Mucosa of stomach (tissue), 1 donor: ENCODE measurements around the gene MEOX2.

ENCODE experiments used
- H3K27me3 ChIP-seq: one replicate; pipeline ENCODE4 v1.7.0; 2013; ENCODE audit warnings: mild to moderate bottlenecking, low read length; ENCODE audit not compliant: control insufficient read depth, insufficient read depth
- H3K36me3 ChIP-seq: one replicate; pipeline ENCODE4 v1.7.0; 2013; ENCODE audit warnings: low read length; ENCODE audit not compliant: control insufficient read depth, insufficient read depth
- H3K4me1 ChIP-seq: one replicate; pipeline ENCODE4 v1.7.0; 2013; ENCODE audit warnings: mild to moderate bottlenecking, low read length; ENCODE audit not compliant: control insufficient read depth, insufficient read depth
- H3K4me3 ChIP-seq: one replicate; pipeline ENCODE4 v1.7.0; 2013; ENCODE audit warnings: low read length
- H3K9ac ChIP-seq: one replicate; pipeline ENCODE4 v1.7.0; 2013; ENCODE audit warnings: mild to moderate bottlenecking, low read length, moderate library complexity
- H3K9me3 ChIP-seq: one replicate; pipeline ENCODE4 v1.7.0; 2013; ENCODE audit warnings: mild to moderate bottlenecking, low read length, moderate library complexity; ENCODE audit not compliant: control insufficient read depth
- donor health status: Pancreatic carcinoma.

MEOX2 gene

DNA sequence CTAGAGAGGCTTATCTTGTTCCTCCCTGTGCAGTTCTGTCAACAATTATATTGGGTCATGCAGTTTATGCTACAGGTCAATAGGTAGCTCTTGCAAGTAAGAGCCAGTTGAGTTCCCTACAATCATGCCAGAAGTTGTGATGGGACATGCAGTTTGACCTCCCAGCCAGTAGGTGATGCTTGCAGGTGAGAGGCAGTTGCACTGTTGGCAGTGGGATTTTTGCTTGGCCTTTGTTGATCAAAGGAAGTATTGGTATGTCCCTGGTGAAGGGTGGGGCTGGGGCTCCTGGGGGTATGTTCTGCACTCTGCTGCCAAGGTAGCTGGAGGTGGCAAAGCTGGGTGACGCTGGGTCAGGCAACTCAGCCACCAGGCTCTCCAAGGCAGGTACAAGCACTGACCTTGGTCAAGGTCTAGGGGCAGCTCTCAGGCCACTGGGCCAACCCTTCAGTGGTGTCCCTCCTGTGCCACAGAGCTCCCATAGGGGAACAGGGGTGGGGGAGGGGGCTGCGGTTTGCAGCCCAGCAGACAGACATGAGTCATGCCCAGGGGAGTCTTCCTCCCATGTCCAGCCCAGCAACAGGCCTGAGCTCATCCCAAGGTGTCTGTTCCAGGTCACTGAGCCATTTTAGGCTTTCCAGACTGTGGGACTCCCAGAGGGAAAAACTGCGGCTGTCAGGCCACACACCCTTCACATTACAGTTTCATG, 43.3 kb downstream of the MEOX2 start:
- H3K27me3 ChIP-seq = no peaks in the 10 kb centered on the region
- H3K9ac ChIP-seq = no peak overlapping the region
- H3K9me3 ChIP-seq = no peaks in the 10 kb centered on the region
- H3K4me1 ChIP-seq = no peaks in the 10 kb centered on the region
- H3K4me3 ChIP-seq = no peak overlapping the region
- H3K36me3 ChIP-seq = no peaks in the 10 kb centered on the region

GRCh38 chr7:15628876-15629275, 57.6 kb downstream of the MEOX2 start:
- Histone ChIP-seq H3K27me3 (no peaks in the 10 kb centered on the region), H3K4me1 (no peaks in the 10 kb centered on the region), H3K9ac (no peak overlapping the region), H3K36me3 (no peaks in the 10 kb centered on the region), H3K9me3 (no peaks in the 10 kb centered on the region), H3K4me3 (no peak overlapping the region)

GRCh38 chr7:15626041-15626440, 60.4 kb downstream of the MEOX2 start:
- H3K27me3 ChIP-seq = no peaks in the 10 kb centered on the region
- no peaks in the 10 kb centered on the region for H3K36me3 ChIP-seq
- H3K9ac ChIP-seq = no peak overlapping the region
- no peaks in the 10 kb centered on the region for H3K9me3 ChIP-seq
- no peak overlapping the region for H3K4me3 ChIP-seq
- no peaks in the 10 kb centered on the region for H3K4me1 ChIP-seq

- no peaks in the 10 kb centered on the region for H3K4me1 ChIP-seq
- H3K27me3 ChIP-seq = no peaks in the 10 kb centered on the region
- H3K9me3 ChIP-seq = no peaks in the 10 kb centered on the region
- no peak overlapping the region for H3K9ac ChIP-seq
- H3K36me3 ChIP-seq = no peaks in the 10 kb centered on the region
- H3K4me3 ChIP-seq = no peak overlapping the region
These were observed 61.0 kb downstream of the MEOX2 start for GRCh38 chr7:15625466-15625865.

DNA sequence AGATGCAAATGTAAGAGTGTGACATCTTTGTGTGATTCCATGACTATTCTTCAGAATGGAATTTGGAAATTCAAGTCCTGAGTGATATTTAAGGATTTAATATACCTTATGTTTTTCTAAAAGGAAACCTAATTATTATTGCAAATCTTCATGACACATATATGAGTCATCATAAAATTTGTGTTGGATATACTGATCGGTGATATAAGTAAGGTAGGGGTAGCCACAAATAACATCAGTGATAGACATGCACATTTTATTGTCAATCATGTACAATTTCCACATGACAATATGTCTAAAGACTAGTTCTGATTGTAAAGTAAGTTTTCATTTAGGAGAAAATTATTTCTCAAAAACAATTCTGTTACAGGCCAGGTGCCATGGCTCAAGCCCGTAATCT, 65.0 kb downstream of the MEOX2 start:
- Histone ChIP-seq H3K9me3 (no peaks in the 10 kb centered on the region), H3K27me3 (no peaks in the 10 kb centered on the region), H3K4me3 (no peak overlapping the region), H3K9ac (no peak overlapping the region), H3K36me3 (no peaks in the 10 kb centered on the region), H3K4me1 (no peaks in the 10 kb centered on the region)

- no peaks in the 10 kb centered on the region for H3K4me1 ChIP-seq
- H3K27me3 ChIP-seq = no peaks in the 10 kb centered on the region
- H3K4me3 ChIP-seq = no peak overlapping the region
- H3K36me3 ChIP-seq = no peaks in the 10 kb centered on the region
- no peak overlapping the region for H3K9ac ChIP-seq
- no peaks in the 10 kb centered on the region for H3K9me3 ChIP-seq
These were observed 65.8 kb downstream of the MEOX2 start for GRCh38 chr7:15620491-15621185.

DNA sequence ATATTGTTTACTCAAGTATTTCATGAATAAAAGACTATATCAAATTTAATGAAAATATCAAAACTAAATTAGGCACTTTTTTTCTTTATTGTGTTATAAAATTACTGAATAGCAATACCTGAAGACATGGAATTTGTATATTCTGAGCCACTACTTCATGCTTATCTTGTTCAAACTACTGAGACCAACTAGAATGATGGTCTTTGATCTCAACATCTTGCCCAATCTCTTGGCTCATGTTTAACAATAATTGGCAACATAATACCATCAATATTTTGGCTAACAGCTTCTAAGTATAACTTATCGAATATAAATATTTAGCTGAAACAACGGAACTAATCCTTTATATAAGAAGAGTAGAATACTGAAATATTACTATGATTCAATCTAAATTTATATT, 68.2 kb downstream of the MEOX2 start:
- Histone ChIP-seq H3K9ac (no peak overlapping the region), H3K27me3 (no peaks in the 10 kb centered on the region), H3K4me3 (no peak overlapping the region)

DNA sequence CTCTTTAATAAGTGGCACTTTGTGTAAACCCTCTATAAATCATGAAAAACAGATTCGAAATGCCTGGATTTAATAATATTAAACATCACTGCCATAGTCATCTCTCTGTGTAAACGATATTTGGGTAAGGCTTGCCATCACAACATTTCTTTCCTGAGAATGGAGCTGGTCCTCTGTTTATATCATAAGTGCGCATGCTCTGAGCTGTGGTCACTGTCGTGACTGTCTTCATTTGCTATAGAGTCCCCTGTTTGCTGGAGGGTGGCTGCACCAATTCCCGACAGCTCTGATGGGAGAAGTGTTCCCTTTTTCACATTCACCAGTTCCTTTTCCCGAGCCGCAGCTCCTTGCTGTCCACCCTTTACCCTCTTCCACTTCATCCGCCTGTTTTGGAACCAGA, 74.3 kb downstream of the MEOX2 start:
- Histone ChIP-seq H3K9ac (no peak overlapping the region), H3K36me3 (no peaks in the 10 kb centered on the region), H3K27me3 (no peaks in the 10 kb centered on the region), H3K4me3 (no peak overlapping the region), H3K4me1 (no peaks in the 10 kb centered on the region), H3K9me3 (no peaks in the 10 kb centered on the region)

More for the DNA sequence above, 68.2 kb downstream of the MEOX2 start:
- Histone ChIP-seq H3K36me3 (no peaks in the 10 kb centered on the region), H3K9me3 (no peaks in the 10 kb centered on the region), H3K4me1 (no peaks in the 10 kb centered on the region)

- no peaks in the 10 kb centered on the region for H3K9me3 ChIP-seq
- no peaks in the 10 kb centered on the region for H3K27me3 ChIP-seq
- H3K4me1 ChIP-seq = no peaks in the 10 kb centered on the region
- H3K9ac ChIP-seq = no peak overlapping the region
- H3K4me3 ChIP-seq = no peak overlapping the region
- no peaks in the 10 kb centered on the region for H3K36me3 ChIP-seq
These were observed 76.0 kb downstream of the MEOX2 start for GRCh38 chr7:15610503-15610902.

DNA sequence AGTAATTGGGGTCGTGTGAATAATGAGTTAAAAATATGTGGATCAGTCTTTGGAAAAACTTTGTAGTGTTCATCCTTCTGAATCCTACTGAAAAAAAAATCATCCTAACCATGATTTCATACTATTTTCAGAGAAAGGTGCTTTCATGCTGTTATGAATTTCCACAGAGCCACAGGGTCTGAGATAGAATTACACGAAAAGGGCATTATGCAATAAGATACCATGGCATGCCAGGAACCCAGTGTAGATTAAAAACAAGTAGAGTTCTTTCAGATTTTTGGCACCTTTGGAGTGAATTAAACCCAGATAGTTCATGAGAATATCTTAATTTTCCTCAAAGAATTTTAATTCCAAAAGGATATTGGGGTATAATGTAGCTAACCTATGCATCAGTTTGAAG, 77.2 kb downstream of the MEOX2 start:
- Histone ChIP-seq H3K27me3 (no peaks in the 10 kb centered on the region), H3K4me1 (no peaks in the 10 kb centered on the region), H3K9ac (no peak overlapping the region), H3K36me3 (no peaks in the 10 kb centered on the region), H3K4me3 (no peak overlapping the region), H3K9me3 (no peaks in the 10 kb centered on the region)

GRCh38 chr7:15607529-15608210, 78.8 kb downstream of the MEOX2 start:
- no peaks in the 10 kb centered on the region for H3K27me3 ChIP-seq
- no peaks in the 10 kb centered on the region for H3K4me1 ChIP-seq
- no peaks in the 10 kb centered on the region for H3K9me3 ChIP-seq
- H3K9ac ChIP-seq = no peak overlapping the region
- H3K4me3 ChIP-seq = no peak overlapping the region
- no peaks in the 10 kb centered on the region for H3K36me3 ChIP-seq

DNA sequence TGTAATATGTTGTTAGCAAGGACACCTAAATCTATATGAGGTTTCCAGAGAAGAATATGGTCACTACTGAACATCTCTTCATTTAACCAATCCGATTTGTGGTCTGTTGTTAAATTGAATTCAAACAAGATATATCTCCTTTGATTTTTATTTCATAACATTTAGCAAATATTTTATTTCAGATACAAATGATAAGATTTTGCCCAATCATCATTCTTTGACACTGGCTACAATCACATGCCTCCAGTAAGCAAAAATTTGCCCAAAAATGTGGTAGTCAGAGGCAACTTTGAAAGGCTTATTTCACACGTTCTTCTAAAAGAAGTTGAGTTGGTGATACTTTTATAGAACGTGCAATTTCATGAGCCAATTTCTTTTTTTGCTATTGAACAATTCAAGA, 79.9 kb downstream of the MEOX2 start:
- Histone ChIP-seq H3K9me3 (no peaks in the 10 kb centered on the region), H3K36me3 (no peaks in the 10 kb centered on the region), H3K4me1 (no peaks in the 10 kb centered on the region), H3K27me3 (no peaks in the 10 kb centered on the region), H3K9ac (no peak overlapping the region), H3K4me3 (no peak overlapping the region)
